ENCODE results near the gene KIF5A. TPM values are rescaled to one million over a fixed set of nuclear protein-coding genes. Genes with fewer than 3 reads are reported as not detected.
A peak's percentile ranks its signal among the peaks of the same experiment; 100 is the strongest.

Gene KIF5A
- total RNA-seq (2016; rRNA removed; fragmentation: Illumina TruSeq; extraction: Trizol), result 1.1 and 1.6 TPM in 2 replicates
- 0.18 and 0.71 TPM in 2 replicates for total RNA-seq (2016; cell fraction: cytosol; rRNA removed; fragmentation: Illumina TruSeq; extraction: Trizol; ENCODE audit: low read depth)
- 0.91 and 1.5 TPM in 2 replicates for total RNA-seq (2016; cell fraction: insoluble cytoplasmic fraction; rRNA removed; fragmentation: Illumina TruSeq; extraction: Trizol)
- total RNA-seq (2016; cell fraction: membrane; rRNA removed; fragmentation: Illumina TruSeq; extraction: Trizol), result 0.37 and 0.41 TPM in 2 replicates
- total RNA-seq (2016; cell fraction: nucleus; rRNA removed; fragmentation: Illumina TruSeq; extraction: Trizol), result 3.2 and 3.6 TPM in 2 replicates
- 10.3 and 11.9 TPM in 2 replicates for polyA plus RNA-seq (2011; rRNA removed)
- polyA plus RNA-seq (2011; cell fraction: cytosol; rRNA removed), result 2.9 and 3.5 TPM in 2 replicates
- 35.5 and 41.8 TPM in 2 replicates for polyA plus RNA-seq (2011; cell fraction: nucleus; rRNA removed)
- 8.0 and 9.1 TPM in 2 replicates for polyA plus RNA-seq (2012)
- 0.12 and 0.15 TPM in 2 replicates for polyA plus RNA-seq (2016; cell fraction: cytosol; fragmentation: Illumina TruSeq; extraction: Trizol; ENCODE audit: low read depth)
- 0.97 and 1.1 TPM in 2 replicates for polyA plus RNA-seq (2016; cell fraction: insoluble cytoplasmic fraction; fragmentation: Illumina TruSeq; extraction: Trizol; ENCODE audit: low read depth)
- 0.27 and 0.29 TPM in 2 replicates for polyA plus RNA-seq (2016; cell fraction: membrane; fragmentation: Illumina TruSeq; extraction: Trizol; ENCODE audit: low read depth)
- polyA plus RNA-seq (2016; cell fraction: nucleus; fragmentation: Illumina TruSeq; extraction: Trizol; ENCODE audit: insufficient read depth, low read depth), result 7.8 and 8.7 TPM in 2 replicates
- polyA minus RNA-seq (2011; rRNA and poly(A)+ RNA removed; ENCODE audit: low replicate concordance), result 0.02 and 2.8 TPM in 2 replicates
- 1.9 and 3.0 TPM in 2 replicates for polyA minus RNA-seq (2011; cell fraction: cytosol; rRNA and poly(A)+ RNA removed)
- polyA minus RNA-seq (2011; cell fraction: nucleus; rRNA and poly(A)+ RNA removed), result 17.8 and 18.6 TPM in 2 replicates
- Bru-seq, nascent RNA, result percentile 54 among the genes with signal in this experiment
- BruChase-seq, experiment 1, labeled RNA remaining after a 6-hour chase, result percentile 57 among the genes with signal in this experiment
- BruChase-seq, experiment 2, labeled RNA remaining after a 2-hour chase, result percentile 61 among the genes with signal in this experiment
- long read RNA-seq, experiment 1, partial matches to known transcripts, result 1 of 5 reads
- long read RNA-seq, experiment 1, other reads (novel, unspliced or antisense), result 4 of 5 reads
- long read RNA-seq, experiment 2, partial matches to known transcripts, result 2 of 10 reads
- long read RNA-seq, experiment 2, other reads (novel, unspliced or antisense), result 8 of 10 reads

DNA sequence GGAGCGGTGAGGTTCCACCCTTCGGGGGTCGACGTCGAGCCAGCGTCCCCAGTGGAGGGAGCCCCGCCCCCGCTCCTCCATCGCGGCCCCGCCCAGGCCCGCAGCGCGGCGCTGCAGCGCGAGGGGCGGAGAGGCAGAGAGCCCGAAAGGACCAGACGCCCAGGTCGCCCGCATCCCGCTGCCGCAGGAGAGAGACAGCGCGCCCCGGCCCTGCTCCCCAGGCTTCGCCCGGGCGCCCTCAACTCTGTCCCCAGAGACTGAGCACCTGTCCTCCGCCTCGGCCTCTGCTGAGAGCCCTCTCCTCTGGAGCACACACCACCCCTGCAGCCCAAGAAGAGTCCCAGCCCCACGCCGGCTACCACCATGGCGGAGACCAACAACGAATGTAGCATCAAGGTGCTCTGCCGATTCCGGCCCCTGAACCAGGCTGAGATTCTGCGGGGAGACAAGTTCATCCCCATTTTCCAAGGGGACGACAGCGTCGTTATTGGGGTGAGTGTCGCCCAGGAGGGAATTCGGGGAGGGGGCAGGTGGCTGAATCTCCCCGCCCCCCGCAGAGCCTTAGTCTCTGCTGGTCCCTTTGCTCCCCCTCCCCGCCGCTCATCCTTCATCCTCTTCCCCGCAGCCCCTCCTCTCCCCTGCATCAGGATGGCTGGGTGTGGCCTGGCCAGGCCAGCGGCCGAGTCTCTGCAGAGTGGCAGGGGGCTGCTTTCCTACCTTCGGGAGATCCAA lies at the start of gene KIF5A:
Gene KIF5A, plus strand, starts transcription at position 136 of the 732 bp plus-strand sequence. Its CDS starts 228 bp downstream, at position 364.
- Histone ChIP-seq H3K9ac (ENCODE audit: insufficient read depth, low read depth, low read length) (peak within 1 kb of the TSS; percentile 31; the same call in 1 of the 2 replicates), H3K36me3 (replicated peaks in 1 of 2; ENCODE audit: control insufficient read depth in 1 of 2, insufficient read depth in 2 of 2, low read length in 2 of 2) (no peaks in the 10 kb centered on the region), H3K4me2 (ENCODE audit: low read depth, low read length) (peak within 1 kb of the TSS; percentile 81), H3K27me3 (ENCODE audit: control insufficient read depth in 1 of 2, insufficient read depth in 2 of 2, low read length in 2 of 2) (peaks cover 1 to 27% of the 10 kb centered on the region in 2 experiments; a peak in 3 of 5 replicates), H3K27ac (ENCODE audit: extremely low read length, insufficient read depth, low read length) (no peak within 1 kb of the TSS), H3K9me3 (ENCODE audit: low read length) (no peaks in the 10 kb centered on the region), H3K79me2 (ENCODE audit: insufficient read depth, low read length) (peaks cover 15% of the 10 kb centered on the region), H3K4me3 (replicated peaks in 1 of 3; ENCODE audit: insufficient read depth in 1 of 3, low read depth in 2 of 3, low read length in 3 of 3) (peak within 1 kb of the TSS; percentile 51 to 75 (median 57)), H3K4me1 (ENCODE audit: insufficient read depth, low read length) (peaks cover 56% of the 10 kb centered on the region), H4K20me1 (ENCODE audit: insufficient read depth, low read length) (no peaks in the 10 kb centered on the region), H2AFZ (ENCODE audit: low read length) (no peak within 1 kb of the TSS)
- ATAC-seq (peak; percentile 64), DNase-seq (ENCODE audit: low spot score) (no peak), FAIRE-seq (no peak)
- ChIA-PET CTCF (ENCODE audit: low intra/inter-chr PET ratio, low total read pairs) (interaction anchor here (1.3 kb wide), 1 partner anchor 33 kb away, joined by 4 read pairs; no protein-coding TSS in a partner anchor), POLR2A (no interaction called here)
- no TSS peak for BruUV-seq (replicated peaks)
- intact Hi-C loops (cut with micrococcal nuclease; ENCODE audit: unreplicated experiment), result no loop called here
- in situ Hi-C loops (cut with HindIII; ENCODE audit: extremely low pct_ligation_motif_present, low pct_unique_long_range_greater_than_20kb), result no loop called here
- 34% methylated on average over 26 of the region's 52 CpGs for WGBS (ENCODE audit: low lambda C conversion rate)
- TF ChIP-seq KDM1A (CRISPR knock-in tag; IDR thresholded peaks at IDR 0.05), result no peak
- TF ChIP-seq MATR3 (CRISPR knock-in tag; IDR thresholded peaks at IDR 0.05), result no peak
- TF ChIP-seq NFIC (IDR thresholded peaks at IDR 0.05; ENCODE audit: low read length), result no peak
- no peak for TF ChIP-seq SP1 (IDR thresholded peaks at IDR 0.05)
- TF ChIP-seq SP1 (CRISPR knock-in tag; IDR thresholded peaks at IDR 0.05), result peak; percentile 16; the same call in 1 of the 2 replicates
- no peak for TF ChIP-seq ZNF563 (CRISPR knock-in tag; IDR thresholded peaks at IDR 0.05)
- TF ChIP-seq SP5 (CRISPR knock-in tag; IDR thresholded peaks at IDR 0.05; ENCODE audit: borderline replicate concordance, low read depth), result peak; percentile 72
- peak; percentile 50 for TF ChIP-seq RAD21 (CRISPR knock-in tag; IDR thresholded peaks at IDR 0.05)
- peak; percentile 63; the same call in 1 of the 2 replicates for TF ChIP-seq GABPB1 (CRISPR knock-in tag; IDR thresholded peaks at IDR 0.05)
- TF ChIP-seq POLR2A (IDR thresholded peaks at IDR 0.05; ENCODE audit: insufficient read depth in 1 of 2, low read depth in 2 of 2, low read length in 2 of 2), result peak in 1 of 2 experiments; percentile 49; a peak in 1 of 4 replicates
- no peak for TF ChIP-seq ZNF234 (CRISPR knock-in tag; conservative IDR thresholded peaks at IDR 0.05)
- TF ChIP-seq THAP11 (CRISPR knock-in tag; IDR thresholded peaks at IDR 0.05), result peak; percentile 68
- TF ChIP-seq REPIN1 (CRISPR knock-in tag; IDR thresholded peaks at IDR 0.05; ENCODE audit: borderline replicate concordance, low read depth), result no peak
- TF ChIP-seq ZNF619 (CRISPR knock-in tag; IDR thresholded peaks at IDR 0.05), result 0 out of 2 replicates have a peak, but pooled peaks have one; percentile 26
- TF ChIP-seq TAF1 (CRISPR knock-in tag; IDR thresholded peaks at IDR 0.05), result peak; percentile 33; the same call in 1 of the 2 replicates
